GM18867 (cell line): ENCODE data around the gene KCTD10.
"Not testable (repeated sequence)": the region's sequence is repeated elsewhere in the genome, so short reads cannot be mapped to it uniquely, and the experiment has no call there.

Source experiments
- ATAC-seq: cut with Tn5 transposase; IDR thresholded peaks from one replicate; pipeline ENCODE4 v1.9.1; 2021; ENCODE audit warnings: mild to moderate bottlenecking, moderate library complexity; ENCODE audit not compliant: unreplicated experiment

Gene KCTD10

DNA sequence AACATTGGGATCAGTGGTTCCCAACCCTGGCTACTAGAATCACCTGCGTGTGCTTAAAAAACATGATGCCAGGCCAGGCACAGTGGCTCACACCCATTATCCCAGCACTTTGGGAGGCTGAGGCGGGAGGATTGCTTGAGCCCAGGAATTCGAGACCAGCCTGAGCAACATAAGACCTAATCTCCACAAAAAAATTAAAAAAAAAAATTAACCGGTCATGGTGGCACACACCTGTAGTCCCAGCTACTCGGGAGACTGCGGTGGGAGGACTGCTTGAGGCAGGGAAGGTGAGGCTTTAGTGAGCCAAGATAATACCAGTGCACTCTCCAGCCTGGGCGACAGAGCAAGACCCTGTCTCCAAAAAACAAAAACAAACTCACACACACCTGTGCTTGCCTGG, 2.0 kb downstream of the KCTD10 start:
- ATAC-seq, result no peak

GRCh38 chr12:109473526-109474270, 3.4 kb downstream of the KCTD10 start:
- ATAC-seq, result not testable (repeated sequence)

GRCh38 chr12:109473006-109473405, 4.1 kb downstream of the KCTD10 start:
- no peak for ATAC-seq

- ATAC-seq, result no peak
Measured at GRCh38 chr12:109469517-109469916, 7.6 kb downstream of the KCTD10 start.

DNA sequence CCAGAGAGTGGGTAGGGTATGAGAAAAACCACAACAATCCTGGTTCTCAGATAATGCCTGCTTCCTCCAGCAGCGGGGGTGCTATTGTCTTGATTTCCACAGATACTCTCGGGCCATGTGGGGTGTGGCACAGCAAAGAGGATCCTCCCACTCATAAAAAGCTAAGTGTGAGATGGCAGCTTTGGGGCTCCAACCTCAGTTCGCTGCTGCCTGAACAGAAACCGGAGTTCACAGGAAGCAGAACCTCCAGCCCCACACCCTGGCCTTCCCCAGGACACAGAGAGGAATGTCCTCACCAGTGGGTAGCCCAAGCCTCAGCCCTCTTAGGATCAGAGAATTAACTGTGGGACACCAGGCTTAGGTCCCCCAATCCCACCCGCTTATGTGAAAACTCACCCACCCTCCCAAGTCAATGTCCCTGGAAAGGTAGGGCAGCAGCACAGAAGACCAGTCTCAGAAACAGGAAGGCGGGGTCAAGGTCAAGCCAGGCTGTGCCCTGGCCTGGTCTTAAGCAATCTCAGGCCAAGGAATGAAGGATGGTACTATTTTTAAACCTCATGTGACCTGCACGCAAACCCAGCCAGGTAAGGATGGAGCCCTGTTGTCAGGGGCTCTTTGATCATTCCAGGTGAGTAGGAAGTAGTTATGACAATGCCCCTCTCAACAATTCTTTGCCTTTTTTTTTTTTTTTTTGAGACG, 9.0 kb downstream of the KCTD10 start:
- ATAC-seq, result no peak

DNA sequence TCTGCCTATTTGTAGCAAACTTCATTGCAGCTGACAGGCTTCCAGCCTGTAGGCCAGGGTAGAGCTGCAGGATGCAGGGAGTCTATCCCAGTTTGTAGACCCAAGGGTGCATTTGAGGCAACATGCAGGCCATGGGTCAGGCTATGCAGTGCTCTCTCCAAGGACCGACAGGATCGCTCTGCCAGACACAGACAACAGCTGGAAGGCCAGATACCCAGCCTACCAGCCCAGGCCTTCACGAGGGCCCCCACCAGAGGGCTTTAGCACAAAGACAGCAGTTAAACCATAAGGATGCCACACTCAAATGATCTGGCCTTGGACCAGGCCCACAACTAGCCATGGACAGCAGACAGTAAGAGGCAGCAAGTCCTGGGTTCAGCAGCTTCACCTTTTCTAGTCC, 10.3 kb downstream of the KCTD10 start:
- no peak for ATAC-seq

- ATAC-seq, result no peak
Measured at GRCh38 chr12:109466305-109466704, 10.8 kb downstream of the KCTD10 start.

DNA sequence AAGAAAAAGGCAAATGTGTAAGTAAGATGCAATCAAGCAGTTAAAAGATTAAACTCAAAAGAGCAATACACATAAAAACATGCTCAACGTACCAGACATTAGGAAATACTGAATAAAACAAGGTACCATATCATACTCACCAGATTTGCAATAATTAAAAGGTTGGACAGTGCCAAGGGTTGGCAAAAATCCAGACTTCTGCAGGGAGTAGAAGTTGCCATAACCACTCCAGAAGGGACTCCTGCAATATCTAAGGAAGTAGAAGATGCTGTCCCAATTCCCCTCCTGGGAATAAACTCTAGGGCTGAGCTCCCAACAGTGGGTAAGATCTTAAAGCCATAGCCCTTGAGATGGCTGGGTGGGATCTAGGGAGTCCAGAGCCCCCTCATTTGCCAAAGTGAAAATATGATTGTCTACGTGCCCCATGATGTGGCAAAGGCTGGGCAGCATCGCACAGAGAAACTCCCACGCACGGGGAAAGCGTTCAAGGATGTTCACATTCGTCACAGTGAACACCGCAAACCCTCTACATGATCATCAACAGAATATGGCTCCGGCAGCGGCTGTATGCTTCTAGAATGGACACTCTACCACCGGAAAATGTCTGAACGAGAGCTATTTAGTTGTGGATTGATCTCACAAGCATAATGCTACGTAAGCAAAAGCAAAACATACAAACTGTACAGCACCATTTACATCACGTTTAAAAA, 12.3 kb downstream of the KCTD10 start:
- no peak for ATAC-seq

- no peak for ATAC-seq
Measured at GRCh38 chr12:109463756-109464155, 13.3 kb downstream of the KCTD10 start.

DNA sequence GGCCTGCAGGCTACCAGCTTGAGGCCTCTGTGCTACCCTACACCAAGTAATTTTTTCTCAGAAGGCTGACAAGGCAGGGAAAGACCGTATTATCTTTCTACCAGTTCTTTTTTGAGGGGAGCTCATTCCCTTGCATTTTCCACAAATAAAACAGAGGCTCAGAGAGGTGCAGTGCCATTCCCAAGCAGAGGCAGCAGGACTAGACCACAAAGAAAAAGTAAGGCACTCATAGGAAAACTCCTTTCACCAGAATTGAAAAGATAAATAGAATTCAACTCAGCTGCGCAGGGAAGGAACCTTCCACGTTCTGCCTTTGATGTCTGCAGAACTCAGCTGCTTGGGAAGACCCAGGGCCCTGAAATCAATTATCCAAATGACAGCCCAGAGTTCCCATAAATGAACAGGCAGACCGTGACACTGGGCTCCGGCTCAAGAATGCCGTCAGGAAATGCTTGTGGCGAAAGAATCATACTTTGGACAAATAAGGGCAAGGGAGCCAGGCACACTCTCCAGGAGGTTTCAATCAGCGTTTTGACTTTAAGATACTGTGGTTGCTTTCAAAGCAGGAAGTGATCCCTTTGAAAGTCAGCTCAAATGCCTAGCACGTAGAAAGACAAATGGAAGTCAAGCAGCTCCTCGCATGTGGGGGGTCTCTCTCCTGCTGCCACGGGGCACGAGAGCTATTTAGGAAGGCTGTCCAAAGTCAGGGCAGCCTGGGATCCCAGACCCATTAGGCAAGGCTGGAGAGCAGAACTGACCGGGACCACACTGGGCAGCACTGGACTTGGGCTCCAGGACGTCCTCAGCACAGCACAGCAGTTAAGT, 14.0 kb downstream of the KCTD10 start:
- ATAC-seq, result no peak

DNA sequence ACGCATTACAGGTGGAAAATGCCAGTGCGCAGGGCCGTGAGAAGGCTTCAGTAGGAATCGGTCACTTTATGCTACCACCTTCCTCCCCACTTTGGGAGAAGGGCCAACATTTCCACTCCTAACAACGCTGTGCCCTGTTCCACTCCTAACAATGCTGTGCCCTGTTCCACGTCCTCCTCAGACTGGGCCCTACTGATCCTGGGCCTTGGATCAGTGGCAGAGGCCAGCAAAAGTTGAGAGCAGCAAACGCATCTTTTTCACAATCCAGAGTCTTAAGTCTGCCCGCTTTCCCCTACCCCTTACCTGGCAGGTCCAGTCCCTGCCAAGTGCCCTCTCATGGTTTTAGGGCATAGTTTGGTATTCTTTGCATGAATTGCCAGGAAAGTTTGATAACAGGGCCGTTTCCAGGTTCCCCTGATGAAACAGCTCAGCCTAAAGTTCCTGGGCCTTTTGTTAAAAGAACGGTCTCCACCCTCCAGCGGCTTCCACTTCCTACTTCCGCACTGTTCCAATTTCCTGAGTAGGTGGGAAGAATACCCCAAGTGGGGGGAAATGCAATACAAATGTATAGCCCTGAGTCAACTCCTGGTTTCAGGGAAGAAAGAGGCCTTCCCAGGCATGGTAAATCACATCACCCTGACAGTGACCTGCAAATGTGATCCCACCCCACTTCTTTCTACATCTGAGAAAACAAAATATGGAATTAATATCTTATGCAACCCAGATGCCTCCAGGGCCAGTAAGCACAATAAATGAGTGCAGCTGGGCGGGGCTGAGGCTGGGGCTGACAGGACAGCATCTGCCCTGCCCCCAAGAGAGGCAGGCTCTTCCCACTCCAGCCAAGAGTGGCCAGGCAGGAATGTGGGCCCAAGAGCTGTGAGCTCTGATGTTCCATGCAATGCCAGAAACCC, 15.0 kb downstream of the KCTD10 start:
- ATAC-seq, result no peak

DNA sequence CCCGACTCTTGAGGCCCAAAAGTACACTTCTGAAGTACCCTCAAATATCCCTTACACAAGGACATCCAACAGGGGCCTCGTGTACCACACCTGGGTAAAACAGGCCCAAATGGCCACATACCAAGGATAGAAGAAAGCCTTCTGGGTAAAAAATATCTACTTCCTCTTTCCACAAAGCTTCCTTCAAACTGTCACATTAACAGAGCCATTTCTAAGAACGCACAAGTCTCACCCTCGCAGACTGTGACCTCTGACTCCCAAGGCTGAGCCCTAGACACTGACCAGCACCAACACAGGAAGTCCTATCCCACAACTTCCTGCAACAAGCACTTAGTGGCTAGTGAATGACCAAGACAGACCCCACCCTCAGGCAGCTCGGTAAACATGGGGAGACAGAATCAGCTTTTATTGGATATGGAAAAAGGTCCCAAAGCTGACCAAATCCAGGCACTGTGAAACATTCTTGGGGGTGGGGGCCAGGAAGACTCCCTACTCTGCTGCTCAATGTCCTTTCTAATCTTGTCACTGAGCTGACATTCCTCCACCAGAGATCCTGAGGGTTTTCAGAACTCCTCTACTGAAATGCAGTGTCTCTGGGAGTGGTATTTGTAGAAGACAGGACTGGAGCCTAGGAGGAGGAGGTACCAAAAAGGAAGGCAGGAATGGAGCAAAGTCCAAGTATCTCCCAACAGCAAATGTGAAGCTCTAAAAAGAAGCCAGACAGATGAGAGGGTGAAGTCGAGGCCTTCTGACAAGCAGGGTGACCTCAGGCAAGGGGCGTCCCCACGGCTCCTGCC, 15.9 kb downstream of the KCTD10 start:
- no peak for ATAC-seq

DNA sequence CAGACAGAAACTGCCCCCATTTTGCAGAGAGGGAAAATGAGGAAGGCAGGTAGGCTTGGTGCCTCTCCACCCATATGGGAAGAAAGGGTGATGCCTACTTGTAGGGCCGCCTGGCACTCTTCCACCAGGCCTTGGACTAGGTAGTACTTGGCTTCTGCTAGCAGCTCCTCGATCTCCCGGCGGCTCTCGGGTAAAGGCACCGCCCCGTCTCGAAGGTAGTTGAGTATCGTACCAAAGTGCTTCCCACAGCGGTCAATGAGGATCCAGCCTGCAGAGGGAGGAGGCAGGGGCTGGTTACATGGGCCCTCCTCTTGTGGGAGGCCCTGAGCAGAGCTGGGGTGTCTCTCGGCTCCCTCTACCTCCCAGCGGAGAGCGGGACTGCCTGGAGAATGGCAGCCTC, 16.6 kb downstream of the KCTD10 start:
- ATAC-seq, result no peak

DNA sequence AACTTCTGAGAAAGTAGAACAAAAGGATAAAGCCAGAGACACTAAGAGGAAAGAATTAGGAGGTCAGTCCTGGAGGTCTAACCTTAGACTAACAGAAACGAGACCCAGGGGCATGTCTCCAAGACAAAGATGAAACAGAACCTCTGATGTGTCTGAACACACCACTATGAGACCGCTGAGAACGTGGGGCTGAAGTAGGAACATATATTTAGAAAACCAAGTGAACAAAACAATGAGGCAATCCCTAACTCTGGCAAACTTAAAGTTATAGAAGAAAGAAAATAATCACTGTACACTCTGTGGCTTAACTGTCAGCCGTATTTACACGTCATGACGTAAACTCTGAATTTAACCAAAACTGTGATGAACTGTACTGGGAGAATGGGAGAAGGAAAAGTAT, 17.9 kb downstream of the KCTD10 start:
- no peak for ATAC-seq

DNA sequence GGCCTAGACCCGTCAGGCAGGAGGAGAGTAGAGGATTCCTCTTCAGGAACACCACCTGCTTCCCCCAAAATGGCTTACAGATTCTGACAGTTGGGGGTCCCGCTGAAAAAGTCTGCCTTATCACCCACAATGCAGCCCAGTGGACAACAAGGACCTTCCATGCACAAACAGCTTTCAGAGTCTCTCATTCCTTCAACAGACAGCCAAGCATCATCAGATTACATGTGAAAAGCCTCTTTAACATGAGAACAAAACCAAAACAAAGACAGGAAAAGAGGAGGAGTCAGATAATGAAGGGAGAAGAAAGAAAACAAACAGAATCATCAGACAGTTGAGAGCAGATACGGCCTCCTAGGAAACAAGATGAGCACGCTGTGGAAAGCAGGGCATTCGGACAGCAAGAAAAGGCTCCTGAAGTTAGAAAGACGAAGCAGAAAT, 18.3 kb downstream of the KCTD10 start:
- ATAC-seq, result no peak

GRCh38 chr12:109458086-109458485, 19.0 kb downstream of the KCTD10 start:
- no peak for ATAC-seq

- ATAC-seq, result no peak
Measured at GRCh38 chr12:109455706-109456105, 21.4 kb downstream of the KCTD10 start.

DNA sequence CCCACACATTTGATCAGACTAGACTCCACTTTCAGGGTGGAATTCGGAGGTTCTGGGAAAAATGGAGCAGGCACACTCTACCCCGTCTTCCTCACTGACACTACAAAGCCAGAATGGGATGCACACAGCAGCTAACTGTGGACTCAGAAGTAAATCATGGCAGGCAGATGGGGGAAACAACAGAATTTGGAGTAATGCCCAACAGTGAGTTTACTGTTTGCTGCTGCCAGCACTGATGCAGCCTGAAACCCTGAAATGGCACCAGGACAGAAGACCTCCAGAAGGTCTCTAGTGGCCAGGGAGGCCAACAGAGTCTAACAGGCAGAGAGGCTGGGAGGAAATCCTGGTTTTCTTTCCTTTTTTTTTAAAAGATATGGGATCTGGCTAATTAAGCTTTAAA, 24.6 kb downstream of the KCTD10 start:
- no peak for ATAC-seq

- ATAC-seq, result no peak
Measured at GRCh38 chr12:109451400-109451799, 25.7 kb downstream of the KCTD10 start.
